Activated CD8-positive, alpha-beta T cell treated with anti-CD3 and anti-CD28 coated beads for 36 hours (primary cell): ENCODE results near the gene TLCD4. TPM values are rescaled to one million over a fixed set of nuclear protein-coding genes. Genes with fewer than 3 reads are reported as not detected.
A peak's percentile ranks its signal among the peaks of the same experiment; 100 is the strongest.

Source experiments
- ATAC-seq: fragments of 200-7000 bp; cut with Tn5 transposase; one replicate; pipeline ENCODE4 v1.10.0; 2021; ENCODE audit warnings: mild to moderate bottlenecking, moderate library complexity
- CTCF ChIA-PET: fragments of 350-600 bp; sonication (Branson Sonifier 250); formaldehyde crosslinking; loops from one replicate; lab custom pipeline; 2021; ENCODE audit warnings: antibody characterized with exemption; lab: Charles Lee
- POLR2A ChIA-PET: fragments of 350-600 bp; sonication (Branson Sonifier 250); formaldehyde crosslinking; loops from one replicate; lab custom pipeline; 2021; ENCODE audit warnings: antibody characterized with exemption; lab: Charles Lee
- DNase-seq: peaks from one replicate; pipeline ENCODE4 v3.0.0-alpha.2; 2020
- H3K27ac Mint-ChIP-seq: one replicate; pipeline ENCODE4 v1.8.0; 2021; ENCODE audit warnings: mild to moderate bottlenecking, mixed read lengths
- H3K27me3 Mint-ChIP-seq: one replicate; pipeline ENCODE4 v1.8.0; 2021; ENCODE audit warnings: mixed read lengths
- H3K36me3 Mint-ChIP-seq: one replicate; pipeline ENCODE4 v1.8.0; 2021; ENCODE audit warnings: low read depth, mixed read lengths
- H3K4me1 Mint-ChIP-seq: one replicate; pipeline ENCODE4 v1.8.0; 2021; ENCODE audit warnings: low read depth, mixed read lengths
- H3K4me3 Mint-ChIP-seq: one replicate; pipeline ENCODE4 v1.8.0; 2021; ENCODE audit warnings: mild to moderate bottlenecking, moderate library complexity, mixed read lengths
- H3K9me3 Mint-ChIP-seq: one replicate; pipeline ENCODE4 v1.8.0; 2021; ENCODE audit warnings: mixed read lengths
- CTCF ChIP-seq: fragments of 200-600 bp; IDR thresholded peaks from one replicate; pipeline ENCODE4 v1.8.0; 2022; ENCODE audit warnings: antibody characterized with exemption, mild to moderate bottlenecking
- intact Hi-C: fragments of 100-400 bp; cut with micrococcal nuclease; formaldehyde crosslinking; loops from one replicate; pipeline ENCODE4 v1.10.0; 2022
- total RNA-seq, 2 experiments: library from RNA; stranded (reverse); gene quantifications; one replicate each; pipeline ENCODE4 v1.2.3, GENCODE V29; 2021

Gene TLCD4
- total RNA-seq, 2 experiments from 2014 or later = 0.32 to 0.38 TPM

GRCh38 chr1:95108792-95109191 is 8.4 kb upstream of the TLCD4 start:
- CTCF ChIA-PET = no interaction called here
- Mint-ChIP-seq H3K36me3 (no peaks in the 10 kb centered on the region), H3K27me3 (peaks cover 20% of the 10 kb centered on the region), H3K9me3 (no peaks in the 10 kb centered on the region), H3K4me1 (no peaks in the 10 kb centered on the region), H3K4me3 (no peak overlapping the region), H3K27ac (no peak overlapping the region)
- intact Hi-C loops = no loop called here
- POLR2A ChIA-PET = no interaction called here
- no peak for DNase-seq
- ATAC-seq = no peak
- no peak for TF ChIP-seq CTCF

- Mint-ChIP-seq H3K4me3 (no peak overlapping the region), H3K27me3 (peaks cover 24% of the 10 kb centered on the region), H3K9me3 (no peaks in the 10 kb centered on the region), H3K4me1 (no peaks in the 10 kb centered on the region), H3K36me3 (no peaks in the 10 kb centered on the region), H3K27ac (no peak overlapping the region)
- no peak for TF ChIP-seq CTCF
- ChIA-PET POLR2A (no interaction called here), CTCF (no interaction called here)
- ATAC-seq (no peak), DNase-seq (no peak)
- intact Hi-C loops = no loop called here
Measured at GRCh38 chr1:95111014-95111413, 6.1 kb upstream of the TLCD4 start.

- CTCF ChIA-PET = interaction anchor here (1.0 kb wide), 1 partner anchor 9 kb away, joined by 3 read pairs; no protein-coding TSS in a partner anchor
- no peak for ATAC-seq
- POLR2A ChIA-PET = no interaction called here
- Mint-ChIP-seq H3K4me3 (no peak overlapping the region), H3K36me3 (no peaks in the 10 kb centered on the region), H3K27ac (no peak overlapping the region), H3K4me1 (peaks cover 8% of the 10 kb centered on the region), H3K9me3 (no peaks in the 10 kb centered on the region), H3K27me3 (peaks cover 35% of the 10 kb centered on the region)
- no peak for DNase-seq
- TF ChIP-seq CTCF = no peak
- intact Hi-C loops = no loop called here
Measured at GRCh38 chr1:95113684-95114083, 3.5 kb upstream of the TLCD4 start.

GRCh38 chr1:95115708-95116137 is 1.4 kb upstream of the TLCD4 start:
- no peak for TF ChIP-seq CTCF
- H3K9me3 Mint-ChIP-seq = no peaks in the 10 kb centered on the region
- CTCF ChIA-PET = interaction anchor here (0.8 to 5.5 kb wide), 9 partner anchors 8 to 118 kb away, joined by 3 to 25 read pairs (median 4); partner anchors contain the start of gene RWDD3
- ATAC-seq (no peak), DNase-seq (no peak)
- intact Hi-C loops = no loop called here
- POLR2A ChIA-PET = interaction anchor here (1.5 kb wide), 1 partner anchor 267 kb away, joined by 3 read pairs; no protein-coding TSS in a partner anchor
- H3K27me3 Mint-ChIP-seq = peaks cover 50% of the 10 kb centered on the region
- H3K4me3 Mint-ChIP-seq = no peak overlapping the region
- no peaks in the 10 kb centered on the region for H3K36me3 Mint-ChIP-seq
- no peak overlapping the region for H3K27ac Mint-ChIP-seq
- H3K4me1 Mint-ChIP-seq = peaks cover 8% of the 10 kb centered on the region

GRCh38 chr1:95116580-95117206 is 462 bp upstream of the TLCD4 start:
- Mint-ChIP-seq H3K27me3 (peaks cover 54% of the 10 kb centered on the region), H3K27ac (peak overlapping the region; percentile 68), H3K4me1 (peaks cover 8% of the 10 kb centered on the region), H3K4me3 (peak overlapping the region; percentile 77), H3K9me3 (no peaks in the 10 kb centered on the region), H3K36me3 (no peaks in the 10 kb centered on the region)
- ATAC-seq = peak; percentile 78
- TF ChIP-seq CTCF = peak; percentile 56
- peak; percentile 69 for DNase-seq
- intact Hi-C loops = no loop called here
- POLR2A ChIA-PET = no interaction called here
- CTCF ChIA-PET = interaction anchor here (1.0 to 5.5 kb wide), 9 partner anchors 9 to 117 kb away, joined by 3 to 25 read pairs (median 5); partner anchors contain the start of gene RWDD3
